HG03378 (cell line): ENCODE data around the gene MRPL30.
"Not testable (repeated sequence)": the region's sequence is repeated elsewhere in the genome, so short reads cannot be mapped to it uniquely, and the experiment has no call there.

Experiments
- ATAC-seq: cut with Tn5 transposase; IDR thresholded peaks from one replicate; pipeline ENCODE4 v1.9.1; 2021; ENCODE audit warnings: mild to moderate bottlenecking, moderate library complexity; ENCODE audit not compliant: unreplicated experiment

MRPL30 gene

GRCh38 chr2:99183025-99183424 lies 2.0 kb downstream of the MRPL30 start:
- ATAC-seq: no peak

GRCh38 chr2:99184811-99185210 lies 3.8 kb downstream of the MRPL30 start:
- no peak for ATAC-seq

DNA sequence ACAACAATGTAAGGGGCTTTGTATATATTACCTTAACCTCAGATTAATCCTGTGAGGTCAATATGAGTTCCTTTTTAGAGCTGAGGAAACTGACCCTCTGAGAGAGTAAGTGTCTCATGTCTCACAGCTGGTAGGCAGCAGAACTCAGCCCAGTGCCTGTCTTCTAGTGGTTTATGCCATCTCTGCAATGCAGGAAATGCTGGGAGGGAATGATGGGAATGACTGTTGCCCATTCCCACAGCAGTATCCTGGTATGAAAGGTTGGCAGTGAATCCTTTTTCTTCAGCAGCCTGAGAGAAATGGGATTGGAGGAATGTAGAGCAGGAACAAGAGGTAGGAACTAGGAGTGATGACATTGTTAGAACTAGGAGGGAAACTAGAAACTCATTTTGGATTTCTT lies 6.0 kb downstream of the MRPL30 start:
- ATAC-seq: no peak

DNA sequence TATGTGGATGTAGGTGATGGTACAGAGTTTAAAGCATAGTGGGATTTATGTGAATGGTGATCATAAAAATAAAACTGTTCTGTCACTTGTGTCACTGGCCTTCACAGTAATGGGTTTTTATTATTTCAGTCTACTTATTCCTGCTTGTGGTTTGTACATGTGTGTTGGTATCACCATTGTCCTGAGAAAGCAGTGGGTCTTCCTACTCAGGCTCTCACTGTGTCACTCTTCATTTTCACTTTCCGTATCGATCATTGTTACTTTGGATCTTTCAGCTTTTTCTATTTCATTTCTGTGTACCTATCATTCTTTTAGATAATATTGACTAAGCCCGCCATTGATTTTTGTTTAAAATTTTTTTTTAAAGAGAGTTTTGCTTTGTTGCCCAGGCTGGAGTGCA lies 7.4 kb downstream of the MRPL30 start:
- ATAC-seq: no peak

DNA sequence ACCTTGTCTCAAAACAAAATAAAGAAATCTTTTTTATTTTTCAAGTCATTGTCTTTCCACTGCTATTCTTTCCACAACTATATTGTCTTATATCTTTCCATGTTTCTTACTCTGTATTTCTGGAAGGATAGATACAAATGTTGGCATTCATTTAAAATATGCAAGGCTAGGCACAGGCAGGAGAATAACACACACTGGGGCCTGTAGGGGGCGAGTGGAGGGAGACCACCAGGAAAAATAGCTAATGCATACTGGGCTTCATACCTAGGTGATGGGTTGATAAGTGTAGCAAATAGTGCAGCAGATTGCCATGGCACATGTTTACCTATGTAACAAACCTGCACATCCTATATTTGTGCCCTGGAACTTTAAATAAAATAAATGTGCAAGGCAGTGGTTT lies 9.6 kb downstream of the MRPL30 start:
- no peak for ATAC-seq

- not testable (repeated sequence) for ATAC-seq
These were observed 11.4 kb downstream of the MRPL30 start for GRCh38 chr2:99192364-99192763.

- ATAC-seq: no peak
These were observed 17.3 kb downstream of the MRPL30 start for GRCh38 chr2:99198103-99198841.

GRCh38 chr2:99200076-99200800 lies 19.3 kb downstream of the MRPL30 start:
- ATAC-seq: no peak

GRCh38 chr2:99201959-99202678 lies 21.1 kb downstream of the MRPL30 start:
- no peak for ATAC-seq

- ATAC-seq: no peak
These were observed 24.5 kb downstream of the MRPL30 start for GRCh38 chr2:99205491-99205890.

DNA sequence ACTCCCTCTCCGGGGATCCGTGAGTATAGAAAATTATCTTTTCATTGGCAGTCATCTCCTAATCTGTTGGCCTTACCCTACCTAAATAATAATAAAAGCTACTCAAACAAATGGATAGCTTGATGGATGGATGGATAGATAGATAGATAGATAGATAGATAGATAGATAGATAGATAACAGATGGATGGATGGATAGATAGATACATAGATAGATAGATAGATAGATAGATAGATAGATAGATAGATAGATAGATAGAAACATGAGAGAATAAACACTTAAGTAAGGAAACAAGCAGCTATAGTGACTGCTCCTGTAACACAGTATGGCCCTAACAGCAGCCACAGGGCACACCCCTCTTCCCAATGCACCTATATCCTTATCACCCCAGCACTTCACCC lies 35.1 kb downstream of the MRPL30 start:
- no peak for ATAC-seq

GRCh38 chr2:99217929-99218501 lies 37.0 kb downstream of the MRPL30 start:
- no peak for ATAC-seq

- not testable (repeated sequence) for ATAC-seq
These were observed 52.2 kb downstream of the MRPL30 start for GRCh38 chr2:99233177-99233576.

GRCh38 chr2:99238599-99238998 lies 57.6 kb downstream of the MRPL30 start:
- no peak for ATAC-seq

- ATAC-seq: no peak
These were observed 59.4 kb downstream of the MRPL30 start for GRCh38 chr2:99240431-99240830.

- ATAC-seq: no peak
These were observed 61.2 kb downstream of the MRPL30 start for GRCh38 chr2:99242151-99242550.
